Middle frontal gyrus (tissue), 1 donor: ENCODE data around the gene APBA1.
"Not testable (repeated sequence)": the region's sequence is repeated elsewhere in the genome, so short reads cannot be mapped to it uniquely, and the experiment has no call there.

ENCODE experiments used
- DNase-seq: peaks from one replicate; pipeline ENCODE4 v3.0.0-alpha.2; 2015; ENCODE audit warnings: low spot score; ENCODE audit errors: extremely low spot score

APBA1 gene

DNA sequence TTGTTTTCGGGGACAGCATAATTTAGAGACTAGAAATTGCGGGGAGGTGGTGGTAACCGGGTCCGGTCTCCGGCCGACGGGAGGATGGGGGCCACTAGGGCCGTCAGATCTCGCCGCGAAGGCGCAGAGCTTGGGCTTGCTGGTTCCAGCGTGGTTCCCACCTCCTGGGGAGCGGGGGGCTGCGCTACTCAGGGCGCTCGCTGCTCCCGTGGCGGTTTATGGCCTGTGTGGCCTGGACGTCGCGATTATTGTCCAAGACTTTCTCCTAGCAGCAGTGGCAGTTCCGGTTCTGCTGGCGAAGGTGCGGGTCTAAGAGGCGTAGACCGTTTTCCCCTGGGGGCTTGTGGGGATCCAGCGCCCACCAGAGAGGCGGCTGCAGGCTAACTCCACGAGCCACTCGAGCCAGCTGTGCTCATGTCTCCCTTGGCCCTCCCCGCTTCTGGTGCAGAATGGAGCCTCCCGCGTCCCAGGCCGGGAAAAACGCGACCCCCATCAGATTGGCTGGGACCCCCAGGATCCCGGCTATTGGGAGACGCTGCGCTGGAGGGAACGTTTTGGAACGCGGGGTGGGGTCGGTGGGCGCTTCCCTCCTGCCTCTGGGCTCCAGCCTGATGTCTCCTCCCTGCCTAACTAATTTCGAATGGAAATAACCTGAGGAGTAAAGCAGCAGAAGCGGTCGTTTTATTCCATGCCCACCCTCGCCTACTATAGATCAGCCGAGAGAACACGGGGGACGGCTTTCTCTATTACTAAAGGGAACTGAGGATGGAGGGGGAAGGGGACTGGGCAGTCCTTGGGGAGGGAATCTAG, 260.0 kb downstream of the APBA1 start:
- DNase-seq: no peak

DNA sequence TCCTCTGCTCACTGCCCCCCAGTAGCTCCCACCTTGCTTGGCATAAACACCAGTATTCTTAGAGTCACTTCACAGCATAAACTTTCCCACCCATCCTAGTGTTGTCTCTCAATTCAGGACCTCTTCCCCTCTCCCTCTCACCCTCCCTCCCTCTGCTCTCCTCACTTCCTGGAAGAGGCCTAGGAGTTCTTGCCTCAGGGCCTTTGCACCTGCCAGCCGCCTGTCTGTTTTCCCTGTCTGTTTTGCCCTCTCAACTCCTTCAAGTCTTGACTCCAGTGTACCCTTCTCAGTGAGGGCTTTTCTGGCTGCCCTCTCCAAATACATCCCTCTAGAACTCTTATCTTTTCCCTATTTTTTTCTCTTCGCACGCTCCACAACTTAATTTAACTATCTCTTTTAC, 260.9 kb downstream of the APBA1 start:
- DNase-seq: no peak

DNA sequence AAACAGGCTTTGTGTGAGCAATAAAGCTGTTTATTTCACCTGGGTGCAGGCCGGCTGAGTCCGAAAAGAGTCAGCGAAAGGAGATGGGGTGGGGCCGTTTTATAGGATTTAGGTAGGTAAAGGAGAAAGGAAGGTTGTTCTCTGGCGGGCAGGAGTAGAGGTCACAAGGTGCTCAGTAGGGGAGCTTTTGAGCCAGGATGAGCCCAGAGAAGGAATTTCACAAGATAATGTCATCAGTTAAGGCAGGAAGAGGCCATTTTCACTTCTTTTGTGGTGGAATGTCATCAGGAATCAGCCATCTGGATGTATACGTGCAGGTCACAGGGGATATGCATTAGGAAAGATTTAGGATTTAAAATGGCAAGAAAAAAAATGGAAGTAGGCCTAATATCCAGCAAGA, 262.2 kb downstream of the APBA1 start:
- not testable (repeated sequence) for DNase-seq

DNA sequence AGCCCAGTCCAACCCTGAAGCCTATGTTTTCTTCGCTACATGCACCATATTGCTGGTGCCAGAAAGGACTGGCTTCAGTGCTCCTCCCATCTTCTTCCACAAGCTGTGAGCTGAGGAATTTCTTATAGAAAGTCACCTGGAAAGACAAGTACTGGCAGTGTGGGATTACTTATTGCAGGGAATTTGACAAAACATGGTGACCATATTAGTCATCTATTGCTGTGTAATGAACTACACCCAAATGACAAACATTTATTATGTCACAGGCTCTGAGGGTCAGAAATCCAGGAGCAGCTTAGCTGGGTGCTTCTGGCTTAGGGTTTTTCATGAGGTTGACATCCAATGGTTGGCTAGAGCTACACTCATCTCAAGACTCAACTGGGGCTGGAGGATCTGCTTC, 271.7 kb downstream of the APBA1 start:
- DNase-seq: no peak

DNA sequence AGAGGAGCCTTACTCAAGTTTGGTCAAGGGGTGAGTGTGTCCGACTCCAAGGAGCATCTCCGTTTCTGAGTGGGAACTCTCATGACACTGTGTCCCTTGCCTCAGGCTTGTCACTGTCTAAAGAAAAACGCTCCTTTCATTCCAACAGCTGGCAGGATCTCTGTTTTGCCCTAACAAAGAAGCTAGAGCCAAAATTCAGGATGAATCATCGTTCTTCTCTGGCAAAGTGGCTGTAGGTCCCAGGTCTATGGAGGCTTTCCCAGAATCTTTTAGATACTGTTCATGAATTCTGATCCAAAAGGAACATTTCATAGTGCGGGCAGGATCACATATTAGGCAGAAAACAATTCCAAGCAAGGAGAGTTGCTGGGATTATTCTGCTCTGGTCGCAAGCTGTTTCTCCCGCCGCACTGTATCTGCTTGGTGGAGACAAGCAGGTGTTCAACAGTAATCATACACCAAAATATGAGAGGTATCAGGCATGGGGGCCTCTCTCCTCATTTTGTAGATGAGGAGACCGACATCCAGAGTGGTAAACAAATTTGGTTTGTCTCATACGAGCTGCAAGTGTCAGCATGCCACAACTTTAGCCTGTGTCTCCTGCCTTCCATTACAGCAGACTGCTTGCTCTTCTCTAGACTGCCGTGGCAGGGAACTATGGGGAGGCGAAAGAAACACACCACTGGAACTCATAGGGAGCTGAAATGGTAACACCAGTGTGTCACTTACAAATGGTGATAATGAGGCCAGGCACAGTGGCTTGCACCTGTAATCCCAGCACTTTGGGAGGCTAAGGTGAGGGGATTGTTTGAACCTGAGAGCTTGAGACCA, 274.6 kb downstream of the APBA1 start:
- DNase-seq: peak; percentile 24

DNA sequence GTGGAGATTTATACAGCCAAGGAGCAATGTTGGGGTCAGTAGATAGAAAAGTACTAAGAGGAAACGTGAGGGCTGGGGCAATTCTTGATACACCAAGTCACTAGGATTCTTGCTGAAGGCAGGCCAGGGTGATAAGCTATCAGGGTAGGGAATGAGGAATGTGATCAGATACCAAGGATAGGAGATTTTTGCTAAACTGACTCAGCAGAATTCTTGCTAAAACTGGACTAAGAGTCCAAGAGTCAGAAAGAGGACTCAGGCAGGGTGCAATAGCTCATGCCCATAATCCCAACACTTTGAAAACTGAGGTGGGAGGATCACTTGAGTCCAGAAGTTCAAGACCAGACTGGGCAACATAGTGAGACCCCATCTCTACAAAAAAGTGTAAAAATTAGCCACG, 275.4 kb downstream of the APBA1 start:
- no peak for DNase-seq

DNA sequence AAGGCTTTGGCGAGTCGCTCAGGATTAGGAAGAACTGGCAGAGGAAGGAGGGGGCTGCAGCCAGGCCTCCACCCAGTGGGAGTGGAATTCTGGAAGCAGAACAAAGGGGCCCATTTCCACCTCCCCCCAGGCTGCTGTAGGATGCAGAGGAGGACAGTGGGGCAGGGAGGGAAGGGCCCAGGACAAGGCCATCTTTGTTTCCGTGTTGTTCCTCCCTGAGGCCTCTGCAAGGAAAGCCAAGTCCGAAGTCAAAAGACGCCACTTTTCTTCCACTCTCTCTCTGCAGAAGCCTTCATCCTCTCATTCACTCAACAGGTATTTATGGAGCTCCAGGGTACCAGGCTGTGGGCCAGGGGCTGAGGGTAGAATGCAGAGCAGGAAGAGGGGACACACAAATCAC, 276.5 kb downstream of the APBA1 start:
- no peak for DNase-seq

DNA sequence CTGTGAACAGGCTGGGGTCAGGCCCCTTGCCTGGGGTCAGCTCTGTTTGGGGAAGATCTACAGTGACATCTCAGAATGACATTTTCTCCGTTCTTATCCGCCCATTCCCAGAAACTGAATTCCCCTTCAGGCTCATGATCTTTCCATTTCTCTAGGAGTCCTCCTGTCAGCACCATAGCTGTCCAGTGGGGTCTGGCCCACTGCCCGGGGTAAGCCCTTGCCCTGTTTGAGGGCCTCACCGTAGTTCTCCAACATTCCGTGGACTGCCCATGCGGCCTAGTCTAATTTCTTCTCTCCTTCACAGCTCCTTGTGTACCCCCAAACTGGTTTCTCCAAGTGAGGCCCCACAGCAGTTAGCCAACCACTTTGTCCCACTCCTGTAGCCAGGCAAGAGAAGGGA, 278.7 kb downstream of the APBA1 start:
- DNase-seq: no peak

DNA sequence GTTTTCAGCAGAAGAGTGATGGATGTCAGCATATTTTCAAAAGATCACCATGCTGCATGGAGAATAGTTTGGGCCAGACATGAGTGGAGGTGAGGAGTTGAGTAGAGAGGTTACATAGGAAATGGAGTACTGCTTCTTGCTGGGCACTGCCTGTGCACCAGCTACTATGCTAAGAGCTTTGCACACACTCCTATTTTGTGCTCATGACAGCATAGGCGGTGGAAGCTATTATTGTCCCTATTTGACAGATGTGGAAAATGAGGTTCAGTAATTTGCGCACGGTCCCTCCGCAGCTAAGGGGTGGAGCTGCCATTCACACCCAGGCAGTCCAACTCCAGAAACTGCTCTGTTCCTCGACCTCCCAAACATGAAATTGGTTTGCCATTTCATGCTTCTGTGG, 279.3 kb downstream of the APBA1 start:
- no peak for DNase-seq

DNA sequence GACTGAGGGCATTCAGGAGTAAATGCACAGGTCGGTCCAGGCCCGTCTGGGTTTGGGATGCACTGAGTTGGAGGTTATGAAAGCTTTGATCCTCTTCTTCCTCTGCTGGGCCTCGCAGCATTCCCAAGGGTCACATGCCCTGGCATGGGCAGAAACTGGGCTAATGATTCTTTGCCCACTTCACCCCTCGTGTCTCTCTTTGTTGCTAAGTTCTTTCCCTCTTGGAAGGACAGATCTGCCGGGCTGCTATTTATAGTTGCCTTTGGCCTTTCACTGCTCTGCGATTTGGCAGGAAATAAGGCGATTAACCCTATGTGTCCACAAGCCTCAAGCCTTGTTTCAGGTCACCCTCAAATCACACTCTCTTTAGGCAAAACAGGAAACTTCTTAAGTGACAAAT, 280.2 kb downstream of the APBA1 start:
- DNase-seq: no peak

DNA sequence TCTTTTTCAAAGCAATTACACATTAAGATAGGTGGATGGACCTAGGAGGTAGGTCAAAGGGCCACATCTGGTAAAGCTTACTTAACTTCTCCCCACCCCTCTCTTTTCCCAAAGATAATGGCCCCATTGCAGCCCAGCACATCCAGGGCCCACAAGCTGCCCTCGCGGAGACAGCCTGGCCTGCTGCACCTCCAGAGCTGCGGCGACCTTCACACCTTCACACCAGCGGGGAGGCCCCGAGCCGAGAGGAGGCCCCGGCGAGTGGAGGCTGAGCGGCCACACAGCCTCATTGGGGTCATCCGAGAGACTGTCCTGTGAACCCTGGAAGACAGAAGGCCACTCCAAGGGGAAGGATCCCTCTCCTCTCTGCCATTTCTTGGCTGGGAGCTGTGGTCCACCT, 280.7 kb downstream of the APBA1 start:
- no peak for DNase-seq

DNA sequence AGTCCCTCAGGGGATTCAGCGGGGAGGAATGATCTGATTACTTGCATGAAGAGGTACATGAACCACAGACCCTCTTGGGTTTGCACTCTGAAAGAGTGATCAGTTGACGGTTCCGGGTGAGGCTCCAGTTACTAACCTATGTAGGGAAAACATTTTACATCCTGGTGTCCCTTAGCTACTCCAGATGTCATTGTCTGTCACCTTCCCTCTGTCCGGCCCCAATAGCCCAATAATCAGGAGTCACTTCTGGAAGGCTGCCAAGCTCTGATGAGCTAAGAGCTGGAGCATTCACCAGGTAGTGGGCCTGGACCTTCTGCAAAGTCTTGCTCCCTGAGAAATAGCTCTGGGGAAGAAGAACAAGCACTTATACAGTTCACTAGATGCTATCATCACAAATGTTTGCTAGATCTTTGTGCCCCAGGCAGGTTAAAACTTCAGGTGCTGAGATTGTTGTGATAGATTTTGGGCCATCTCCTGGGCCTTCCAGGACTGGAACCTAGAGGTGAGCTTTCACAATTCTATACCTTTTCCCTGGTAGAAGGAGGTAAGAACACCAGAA, 282.7 kb downstream of the APBA1 start:
- DNase-seq: no peak

DNA sequence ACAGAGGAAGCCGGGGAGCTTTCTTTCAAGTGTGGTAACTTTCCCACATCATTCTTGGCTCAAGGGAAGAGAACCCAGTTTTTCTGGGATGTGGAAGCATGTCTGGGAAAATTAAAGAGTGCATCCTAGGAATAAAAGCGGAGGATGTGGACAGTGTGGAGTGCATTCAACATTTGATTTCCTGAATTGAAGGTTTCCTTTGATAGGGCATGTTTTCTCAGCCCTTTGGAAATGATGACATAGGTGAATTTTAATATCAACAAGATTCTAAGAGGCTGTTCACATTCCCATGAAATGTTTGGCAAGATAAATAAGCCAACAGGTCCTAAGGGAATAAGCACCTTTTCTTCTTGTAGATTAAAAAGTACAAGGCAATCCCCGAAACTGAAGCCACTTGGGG, 283.6 kb downstream of the APBA1 start:
- DNase-seq: no peak

DNA sequence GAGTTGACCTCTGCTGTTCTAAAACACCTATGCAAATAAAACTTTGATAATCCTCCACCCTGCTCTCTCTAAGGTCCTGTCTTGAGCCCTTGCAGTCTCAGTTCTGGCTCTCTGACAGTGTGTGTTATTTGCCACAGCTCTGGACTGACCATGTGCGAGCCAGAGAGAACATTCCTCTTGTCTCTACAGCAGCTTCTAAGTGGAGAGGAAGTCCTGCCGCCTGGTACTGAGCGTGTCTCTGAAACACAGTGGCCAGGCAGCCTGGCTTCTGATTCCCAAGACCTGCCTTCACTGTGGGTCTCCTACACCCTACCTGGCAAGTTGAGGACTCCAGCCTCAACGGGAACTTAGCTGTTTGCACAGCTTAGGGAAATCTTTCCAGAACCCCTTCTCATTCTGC, 285.5 kb downstream of the APBA1 start:
- no peak for DNase-seq

DNA sequence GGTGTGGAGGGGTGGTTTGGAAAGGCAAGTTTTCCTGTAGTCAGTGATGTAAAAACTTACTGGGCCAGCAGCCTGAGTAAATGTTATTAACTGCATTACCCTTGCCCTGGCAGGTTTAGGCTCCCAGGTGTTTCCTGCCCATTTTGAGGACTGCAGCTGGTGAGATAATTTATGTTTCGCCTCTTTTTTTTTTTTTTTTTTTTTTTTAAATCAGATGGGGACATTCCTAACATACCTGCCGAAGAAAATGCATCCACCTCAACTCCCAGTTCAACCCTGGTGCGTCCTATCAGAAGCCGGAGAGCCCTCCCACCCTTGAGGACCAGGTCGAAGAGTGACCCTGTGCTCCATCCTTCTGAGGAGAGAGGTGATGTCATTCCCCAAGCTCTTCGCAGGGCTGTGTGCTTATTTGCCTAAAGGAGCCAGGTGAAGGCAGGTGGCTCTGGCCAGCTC, 286.6 kb downstream of the APBA1 start:
- no peak for DNase-seq

DNA sequence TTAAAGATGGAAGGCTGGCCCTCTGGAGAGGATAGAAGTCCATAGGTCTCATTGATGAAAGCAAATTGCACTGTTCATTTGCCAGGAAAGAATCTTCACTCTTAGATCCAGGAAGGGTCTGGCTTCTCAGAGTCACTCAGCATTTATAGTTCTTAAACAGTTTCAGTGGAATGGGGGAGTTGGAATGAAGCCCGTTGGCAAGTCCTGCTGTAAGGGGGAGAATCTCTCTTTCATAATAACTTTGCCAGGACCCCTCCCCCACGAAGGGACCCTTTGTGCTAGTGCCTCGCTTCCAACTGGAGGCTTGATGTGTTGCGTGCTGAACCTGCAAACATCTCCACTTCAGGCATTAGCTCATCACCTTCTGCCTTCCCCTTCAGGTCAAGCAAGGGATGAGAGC, 290.0 kb downstream of the APBA1 start:
- DNase-seq: no peak

DNA sequence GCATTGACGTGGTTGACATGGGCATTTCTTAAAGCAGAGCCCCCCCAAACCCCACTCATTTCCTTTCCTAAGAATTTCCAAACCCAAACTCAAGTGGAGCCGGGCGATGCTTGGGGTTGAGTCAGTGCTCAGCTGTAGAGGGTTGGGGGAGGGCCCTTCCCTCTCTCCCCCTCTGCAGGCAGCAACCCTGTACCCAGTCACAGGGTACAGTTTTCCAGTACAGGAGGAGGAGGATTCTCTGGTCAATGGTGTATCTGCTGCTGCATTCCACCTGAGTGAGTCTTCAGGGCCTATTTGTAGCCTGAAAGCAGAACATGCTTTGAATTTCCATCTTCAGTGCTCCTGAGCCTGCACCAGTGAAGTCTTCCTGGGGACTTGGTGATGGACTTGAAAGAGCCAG, 291.4 kb downstream of the APBA1 start:
- no peak for DNase-seq

DNA sequence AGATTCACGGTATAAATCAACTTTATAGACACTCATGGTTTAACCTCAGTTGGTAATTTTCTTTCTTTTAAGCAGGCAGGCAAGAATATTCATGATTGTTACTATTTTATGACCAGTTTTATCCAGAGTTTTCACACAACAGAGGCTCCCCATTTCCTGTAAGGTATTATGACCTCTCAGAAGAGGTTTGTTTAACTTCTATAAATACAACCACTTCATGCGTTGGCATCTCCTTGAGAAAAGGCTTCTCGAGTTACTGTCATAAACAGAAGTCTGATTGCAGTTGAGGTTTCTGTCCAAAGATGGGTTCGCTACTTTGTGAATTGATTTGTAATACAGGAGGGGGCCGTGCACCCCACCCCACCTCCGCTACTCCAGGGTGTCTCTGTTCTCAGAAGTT, 291.9 kb downstream of the APBA1 start:
- no peak for DNase-seq

DNA sequence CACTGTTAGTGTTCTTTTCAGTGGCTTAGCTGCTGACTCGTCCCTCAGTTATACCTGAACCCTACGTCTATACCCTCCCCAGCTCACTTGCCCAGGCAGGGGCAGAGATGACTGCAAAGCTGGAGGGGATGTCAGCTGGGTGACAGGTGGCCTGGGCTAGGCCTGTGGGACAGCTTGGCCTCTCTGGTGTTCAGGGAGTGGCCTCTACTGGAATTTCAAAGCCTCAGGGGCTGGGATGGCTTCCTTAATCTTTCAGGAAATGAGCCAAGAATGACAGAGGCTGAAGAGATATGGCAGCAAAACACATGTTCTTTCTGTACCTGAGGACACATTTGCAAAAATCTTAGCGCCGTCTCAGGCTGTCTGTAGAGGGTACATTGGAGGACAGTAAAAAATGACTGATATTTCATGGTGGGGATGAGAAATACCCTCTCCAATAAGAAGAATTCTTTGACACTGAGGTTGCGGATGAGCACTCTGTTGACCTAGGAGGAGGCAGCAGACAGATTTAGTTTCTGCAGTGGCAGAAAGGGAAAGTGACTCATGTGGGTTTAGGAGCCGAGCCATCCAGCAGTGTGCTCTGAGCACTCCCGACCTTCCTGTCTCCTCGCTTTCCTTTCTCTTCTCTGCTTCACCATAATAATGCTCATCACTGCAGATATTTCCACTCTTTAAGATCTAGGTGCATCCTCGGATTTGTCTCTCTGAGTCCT, 292.7 kb downstream of the APBA1 start:
- DNase-seq: no peak

DNA sequence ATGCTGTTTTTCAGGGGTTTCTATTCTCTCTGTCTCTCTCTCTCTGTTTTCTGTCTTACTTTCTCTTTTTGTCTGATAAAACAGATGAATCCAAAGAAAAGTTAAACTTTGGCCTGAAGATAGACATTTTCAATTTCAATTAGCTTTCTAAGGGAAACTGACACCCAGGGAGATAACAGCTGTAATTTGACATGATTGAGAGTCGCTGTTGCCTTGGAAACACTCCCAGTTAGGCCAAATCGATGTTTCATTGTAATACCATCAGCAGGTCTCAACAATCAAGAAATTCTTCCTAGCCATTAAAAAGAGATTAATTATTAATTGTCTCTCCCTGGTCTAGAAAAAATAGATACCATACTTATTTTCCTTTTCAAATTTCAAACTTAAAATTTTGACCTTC, 294.2 kb downstream of the APBA1 start:
- DNase-seq: no peak
